NCI-H446 (cell line): Measurements from ENCODE around the gene SLC7A6.

ENCODE experiments used
- DNase-seq, 2 experiments: peaks; one replicate each; lab custom pipeline; 2025; lab: John Stamatoyannopoulos, UW

The SLC7A6 gene

DNA sequence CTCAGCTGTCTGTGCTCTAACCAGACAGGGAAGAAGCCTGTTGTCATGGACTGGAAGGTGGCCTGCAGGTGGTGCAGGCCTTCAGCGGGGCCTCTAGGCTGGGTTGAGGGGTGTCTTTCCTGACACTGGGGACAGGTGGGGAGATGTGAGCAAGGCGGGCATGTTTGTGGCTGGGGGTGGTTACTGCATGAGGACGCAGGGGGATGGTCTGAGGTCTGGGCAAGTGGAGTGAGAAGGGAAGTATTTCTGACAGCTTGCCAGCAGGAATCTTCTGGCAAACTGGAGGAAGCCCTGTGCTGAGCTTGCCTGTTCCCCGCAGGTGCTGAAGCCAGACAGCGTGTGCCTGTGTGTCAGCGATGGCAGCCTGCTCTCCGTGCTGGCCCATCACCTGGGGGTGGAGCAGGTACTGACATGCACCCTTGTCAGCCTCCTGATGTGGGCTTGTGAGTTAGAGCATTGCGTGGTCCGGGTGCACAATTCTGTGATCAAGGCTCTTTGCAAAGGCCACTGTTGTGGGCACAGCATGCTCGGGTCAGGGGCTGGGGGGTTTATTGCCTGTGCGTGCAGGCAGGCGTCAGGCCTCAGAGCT is 82.7 kb downstream of the SLC7A6 start:
- no peak for DNase-seq

DNA sequence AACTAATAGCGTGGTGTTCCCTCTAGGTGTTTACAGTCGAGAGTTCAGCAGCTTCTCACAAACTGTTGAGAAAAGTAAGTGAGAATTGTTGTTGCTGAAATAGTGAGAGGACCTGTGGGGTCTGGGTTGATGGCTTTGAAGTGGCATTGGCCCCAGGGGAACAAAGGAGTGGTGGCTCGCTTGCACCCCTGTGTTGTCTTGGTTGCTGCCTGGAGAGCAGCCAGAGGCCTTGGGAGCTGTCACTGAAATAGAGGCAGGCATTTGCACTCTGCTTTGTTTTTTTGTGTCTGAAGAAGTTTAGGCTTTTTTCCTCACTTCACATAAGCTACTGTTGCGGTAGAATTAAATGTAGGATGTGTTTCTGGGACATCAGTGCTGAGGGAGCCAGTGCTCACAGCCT is 83.3 kb downstream of the SLC7A6 start:
- no peak for DNase-seq

DNA sequence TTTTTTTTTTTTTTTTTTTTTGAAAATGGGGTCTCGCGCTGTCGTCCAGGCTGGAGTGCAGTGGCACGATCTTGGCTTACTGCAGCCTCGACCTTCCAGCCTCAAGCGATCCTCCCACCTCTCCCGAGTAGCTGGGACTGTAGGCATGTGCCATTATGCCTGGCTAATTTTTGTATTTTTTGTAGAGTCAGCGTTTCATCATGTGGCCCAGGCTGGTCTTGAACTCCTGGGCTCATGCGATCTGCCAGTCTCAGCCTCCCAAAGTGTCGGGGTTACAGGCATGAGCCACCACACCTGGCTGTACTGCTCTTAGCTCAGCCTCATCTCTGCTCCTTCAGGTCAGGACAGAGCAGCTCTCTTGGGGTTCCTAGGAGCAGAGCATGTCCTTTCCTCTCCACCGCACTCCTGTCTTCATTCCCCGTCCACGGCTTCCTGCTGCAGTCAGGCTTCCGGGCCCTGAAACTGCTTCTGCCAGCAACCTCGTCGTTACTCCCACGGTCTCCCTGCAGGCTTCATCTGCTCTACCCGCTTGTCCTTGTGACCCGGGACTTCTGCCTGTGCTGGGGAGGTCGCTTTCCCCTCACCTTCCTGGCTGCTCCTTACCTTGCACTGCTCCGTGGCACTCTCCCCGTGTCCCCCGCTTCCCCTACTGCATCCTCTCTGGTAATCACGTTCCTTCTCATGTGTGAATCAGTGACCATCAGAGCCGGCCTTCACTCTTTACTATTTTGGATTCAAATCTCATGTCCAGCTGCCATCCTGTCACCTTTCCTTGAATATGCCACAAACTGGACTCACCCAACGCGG is 84.5 kb downstream of the SLC7A6 start:
- no peak for DNase-seq

DNA sequence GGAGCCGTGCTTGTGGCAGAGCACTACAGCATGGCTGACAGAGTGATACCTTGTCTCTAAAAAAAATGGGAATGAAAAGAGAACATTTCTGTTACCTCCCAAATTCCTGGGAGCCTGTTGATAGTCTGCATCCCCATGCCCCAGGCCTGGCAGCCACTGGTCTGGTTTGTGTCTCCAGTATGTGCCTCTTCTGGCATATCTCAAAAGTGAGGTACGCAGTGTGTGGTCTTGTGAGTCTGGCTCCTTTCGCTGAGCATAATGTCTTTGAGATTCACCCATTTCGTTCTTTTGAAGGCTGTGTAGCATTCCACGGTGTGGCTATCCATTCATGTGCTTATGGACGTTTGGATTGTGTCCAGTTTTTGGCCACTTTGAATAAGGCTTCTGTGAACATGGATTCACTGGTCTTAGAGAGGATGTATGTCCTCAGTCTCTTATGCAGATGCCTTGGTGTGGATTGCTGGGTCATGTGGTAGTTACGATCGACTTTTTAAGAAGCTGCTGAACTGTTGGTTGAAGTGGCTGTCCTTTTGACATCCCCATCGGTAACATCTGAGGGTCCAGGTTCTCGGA is 85.6 kb downstream of the SLC7A6 start:
- no peak for DNase-seq

DNA sequence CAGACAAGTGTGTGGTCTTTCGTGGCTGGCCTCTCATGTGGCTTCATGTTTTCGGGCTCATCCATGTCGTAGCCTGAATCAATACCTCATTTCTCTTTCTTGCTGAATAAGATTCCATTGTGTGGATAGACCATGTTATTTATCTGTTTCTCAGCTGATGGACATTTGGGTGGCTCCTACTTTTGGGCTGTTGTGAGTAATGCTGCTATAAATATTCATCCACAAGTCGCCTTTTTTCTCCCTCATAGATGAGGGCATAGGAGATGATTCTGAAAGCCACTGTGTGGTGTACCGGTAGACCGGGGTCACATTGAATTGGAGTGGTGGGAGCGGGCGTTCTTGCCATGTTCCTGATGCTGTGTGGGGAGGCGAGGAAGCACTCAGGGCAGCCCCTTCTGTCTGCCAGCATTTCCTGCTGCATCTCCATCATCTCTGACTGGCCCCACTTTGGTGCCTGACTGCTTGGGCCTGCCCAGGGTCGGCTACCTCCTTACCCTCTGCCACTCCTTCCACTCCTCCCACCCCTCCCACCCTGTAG is 86.6 kb downstream of the SLC7A6 start:
- DNase-seq = no peak
